ENCODE data around the gene UST.

Gene UST

DNA sequence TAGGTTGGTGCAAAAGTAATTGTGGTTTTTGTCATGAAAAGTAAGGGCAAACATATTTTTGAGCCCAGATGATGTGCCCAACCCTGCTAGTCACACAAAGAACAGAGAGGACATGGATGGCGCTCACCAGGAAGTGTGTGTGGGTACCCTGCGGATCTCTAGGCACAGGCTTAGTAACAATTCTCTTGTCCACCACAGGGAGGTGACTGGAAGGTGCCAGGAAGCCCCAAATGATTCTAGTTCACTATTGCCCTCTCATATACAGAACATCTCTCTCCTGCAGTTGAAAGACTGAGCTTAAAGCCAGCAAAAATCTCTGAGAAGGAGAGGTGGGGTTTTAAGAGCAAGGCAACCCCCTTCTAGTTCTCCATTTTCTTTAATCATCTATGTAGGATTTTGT lies 298.6 kb downstream of the UST start:
- Histone ChIP-seq H3K9me3 (ENCODE audit: control insufficient read depth, low read depth, low read length) (no peaks in the 10 kb centered on the region), H3K27ac (ENCODE audit: low read length) (no peak overlapping the region), H3K4me3 (ENCODE audit: low read length) (no peak overlapping the region), H3K9ac (ENCODE audit: low read length) (no peak overlapping the region), H3K4me1 (ENCODE audit: control insufficient read depth, low read depth, low read length) (peaks cover 11% of the 10 kb centered on the region), H3K36me3 (ENCODE audit: control insufficient read depth, low read depth, low read length) (no peaks in the 10 kb centered on the region), H3K27me3 (ENCODE audit: control insufficient read depth, insufficient read depth, low read length) (no peaks in the 10 kb centered on the region)

DNA sequence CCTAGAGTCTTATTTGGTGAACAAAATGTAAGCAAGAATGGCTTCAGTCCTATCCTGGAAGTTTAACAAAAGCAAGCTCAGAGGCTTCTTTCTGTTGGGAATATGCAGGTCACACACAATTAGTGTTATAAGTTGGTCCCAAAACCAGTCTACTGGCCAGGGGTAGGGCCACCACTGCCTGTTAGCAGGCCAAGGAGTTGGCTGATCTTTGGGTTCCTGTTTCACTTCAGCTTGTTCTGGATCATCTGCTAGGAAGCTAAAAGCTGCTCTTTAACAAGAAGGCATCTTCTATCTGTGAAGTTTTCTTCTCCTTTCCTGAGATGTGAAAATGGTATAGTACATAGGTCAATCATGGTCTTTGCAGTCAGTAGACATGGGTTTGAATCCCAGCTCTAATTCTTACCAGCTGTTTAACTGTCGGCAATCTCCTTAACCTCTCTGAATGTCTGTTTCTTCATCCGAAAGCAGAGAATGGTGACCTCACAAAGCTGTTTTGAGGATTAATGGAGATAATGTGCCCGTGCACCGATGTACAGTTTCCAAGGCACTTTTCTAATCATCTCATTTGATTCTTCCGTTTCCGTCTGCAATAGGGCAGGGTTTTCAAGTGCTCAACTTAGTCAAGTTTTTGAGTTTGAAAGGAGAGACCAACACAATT lies 299.5 kb downstream of the UST start:
- H3K27me3 ChIP-seq (ENCODE audit: control insufficient read depth, insufficient read depth, low read length): no peaks in the 10 kb centered on the region
- H3K4me3 ChIP-seq (ENCODE audit: low read length): no peak overlapping the region
- H3K9me3 ChIP-seq (ENCODE audit: control insufficient read depth, low read depth, low read length): no peaks in the 10 kb centered on the region
- H3K36me3 ChIP-seq (ENCODE audit: control insufficient read depth, low read depth, low read length): no peaks in the 10 kb centered on the region
- H3K4me1 ChIP-seq (ENCODE audit: control insufficient read depth, low read depth, low read length): peaks cover 14% of the 10 kb centered on the region
- no peak overlapping the region for H3K27ac ChIP-seq (ENCODE audit: low read length)
- H3K9ac ChIP-seq (ENCODE audit: low read length): no peak overlapping the region

DNA sequence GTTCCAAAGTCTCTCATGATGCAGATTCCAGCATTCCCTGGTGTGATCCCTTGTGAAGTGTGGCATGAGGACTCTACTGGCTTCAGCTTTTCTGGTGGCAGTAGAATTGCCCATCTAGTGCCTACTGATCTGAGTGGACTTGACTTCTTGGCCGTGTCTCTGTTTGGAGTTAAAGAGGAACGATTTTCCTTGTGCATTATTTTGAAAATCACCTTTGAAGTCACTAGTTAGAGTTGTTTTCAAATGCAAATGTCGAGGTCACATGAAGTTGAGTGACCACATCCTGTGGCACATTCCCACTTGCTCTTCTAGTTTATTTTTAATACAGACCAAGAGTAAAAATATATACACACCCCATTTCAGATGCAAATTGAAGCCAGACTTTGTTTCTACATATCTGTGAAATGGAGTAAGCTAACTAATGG lies 300.0 kb downstream of the UST start:
- Histone ChIP-seq H3K27me3 (ENCODE audit: control insufficient read depth, insufficient read depth, low read length) (no peaks in the 10 kb centered on the region), H3K9ac (ENCODE audit: low read length) (no peak overlapping the region), H3K4me3 (ENCODE audit: low read length) (no peak overlapping the region), H3K36me3 (ENCODE audit: control insufficient read depth, low read depth, low read length) (no peaks in the 10 kb centered on the region), H3K4me1 (ENCODE audit: control insufficient read depth, low read depth, low read length) (peaks cover 15% of the 10 kb centered on the region), H3K27ac (ENCODE audit: low read length) (no peak overlapping the region), H3K9me3 (ENCODE audit: control insufficient read depth, low read depth, low read length) (no peaks in the 10 kb centered on the region)

DNA sequence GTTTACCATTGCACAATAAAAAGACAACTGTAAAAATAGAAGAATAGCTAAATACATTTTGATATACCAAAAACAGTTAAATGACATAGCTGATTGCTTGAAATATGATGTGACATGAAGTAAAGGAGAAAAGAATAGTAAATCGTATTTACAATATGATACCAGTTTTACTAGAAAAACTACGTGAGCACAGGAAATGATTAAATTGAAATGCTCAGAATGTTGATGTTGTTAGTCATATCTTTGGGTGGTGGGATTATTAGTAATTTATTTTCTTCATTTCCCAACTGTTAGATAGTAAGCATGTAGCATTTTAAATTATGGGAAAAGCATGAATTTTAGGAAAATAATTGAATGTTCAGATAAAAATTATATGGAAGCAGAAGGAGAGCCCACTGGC lies 302.4 kb downstream of the UST start:
- no peaks in the 10 kb centered on the region for H3K27me3 ChIP-seq (ENCODE audit: control insufficient read depth, insufficient read depth, low read length)
- no peak overlapping the region for H3K27ac ChIP-seq (ENCODE audit: low read length)
- no peak overlapping the region for H3K9ac ChIP-seq (ENCODE audit: low read length)
- peaks cover 15% of the 10 kb centered on the region for H3K4me1 ChIP-seq (ENCODE audit: control insufficient read depth, low read depth, low read length)
- no peaks in the 10 kb centered on the region for H3K9me3 ChIP-seq (ENCODE audit: control insufficient read depth, low read depth, low read length)
- no peaks in the 10 kb centered on the region for H3K36me3 ChIP-seq (ENCODE audit: control insufficient read depth, low read depth, low read length)
- H3K4me3 ChIP-seq (ENCODE audit: low read length): no peak overlapping the region

DNA sequence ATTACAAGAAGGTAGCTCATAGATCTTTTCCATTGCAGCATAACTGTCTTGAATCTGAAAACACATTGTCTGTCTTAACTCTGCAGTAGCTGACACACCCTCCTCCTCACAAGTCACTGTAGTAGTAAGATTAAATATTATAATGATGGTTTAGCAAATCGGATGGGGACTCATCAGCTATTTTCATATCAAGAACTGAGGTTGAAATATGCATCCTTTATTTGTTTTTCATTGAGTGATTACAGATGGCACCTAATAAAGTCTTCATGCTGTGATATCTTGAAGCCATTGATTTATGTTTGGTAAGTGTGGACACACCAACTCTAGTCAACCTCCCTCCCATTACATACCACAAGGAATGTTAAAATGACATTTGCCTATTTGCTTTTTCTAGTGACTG lies 303.3 kb downstream of the UST start:
- H3K9me3 ChIP-seq (ENCODE audit: control insufficient read depth, low read depth, low read length): no peaks in the 10 kb centered on the region
- H3K27ac ChIP-seq (ENCODE audit: low read length): no peak overlapping the region
- no peaks in the 10 kb centered on the region for H3K27me3 ChIP-seq (ENCODE audit: control insufficient read depth, insufficient read depth, low read length)
- no peaks in the 10 kb centered on the region for H3K36me3 ChIP-seq (ENCODE audit: control insufficient read depth, low read depth, low read length)
- no peak overlapping the region for H3K9ac ChIP-seq (ENCODE audit: low read length)
- no peak overlapping the region for H3K4me3 ChIP-seq (ENCODE audit: low read length)
- H3K4me1 ChIP-seq (ENCODE audit: control insufficient read depth, low read depth, low read length): peaks cover 19% of the 10 kb centered on the region

DNA sequence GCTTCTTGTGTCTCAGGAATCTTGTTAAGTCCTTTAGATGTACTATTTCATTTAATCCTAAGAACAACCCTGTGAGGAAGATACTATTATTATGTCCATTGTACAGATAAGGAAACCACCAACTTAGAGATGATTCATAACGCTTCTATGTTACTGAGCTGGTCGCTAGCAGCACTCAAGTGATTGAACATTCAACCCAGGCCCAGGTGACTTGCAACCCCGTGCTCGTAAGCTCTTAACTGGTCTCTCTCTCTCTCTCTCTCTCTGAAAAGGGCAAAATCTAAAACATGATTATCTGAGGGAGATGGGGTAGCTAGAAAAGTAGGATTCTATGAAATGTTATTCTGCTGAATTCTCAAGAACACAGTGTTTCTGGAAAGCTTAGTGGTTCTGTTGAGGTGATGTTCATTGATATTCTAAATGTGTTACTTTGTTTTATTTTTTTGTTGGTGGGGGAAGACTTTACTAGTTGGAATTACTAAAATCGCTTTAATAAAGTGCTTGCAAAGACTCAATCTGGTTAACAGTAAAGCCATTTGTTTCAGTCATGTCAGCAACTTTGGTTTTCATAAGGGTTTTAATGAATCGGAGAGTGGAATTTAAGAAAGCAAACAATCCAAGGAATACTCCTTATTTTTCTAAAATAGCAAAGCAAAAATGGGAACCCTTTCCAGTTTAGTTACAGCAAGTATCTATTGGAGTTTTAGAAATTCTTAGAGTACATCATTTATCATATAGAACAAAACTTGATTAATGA lies 305.7 kb downstream of the UST start:
- Histone ChIP-seq H3K4me1 (ENCODE audit: control insufficient read depth, low read depth, low read length) (peaks cover 8% of the 10 kb centered on the region), H3K9ac (ENCODE audit: low read length) (no peak overlapping the region), H3K27me3 (ENCODE audit: control insufficient read depth, insufficient read depth, low read length) (no peaks in the 10 kb centered on the region), H3K4me3 (ENCODE audit: low read length) (no peak overlapping the region), H3K9me3 (ENCODE audit: control insufficient read depth, low read depth, low read length) (no peaks in the 10 kb centered on the region), H3K27ac (ENCODE audit: low read length) (no peak overlapping the region), H3K36me3 (ENCODE audit: control insufficient read depth, low read depth, low read length) (no peaks in the 10 kb centered on the region)

DNA sequence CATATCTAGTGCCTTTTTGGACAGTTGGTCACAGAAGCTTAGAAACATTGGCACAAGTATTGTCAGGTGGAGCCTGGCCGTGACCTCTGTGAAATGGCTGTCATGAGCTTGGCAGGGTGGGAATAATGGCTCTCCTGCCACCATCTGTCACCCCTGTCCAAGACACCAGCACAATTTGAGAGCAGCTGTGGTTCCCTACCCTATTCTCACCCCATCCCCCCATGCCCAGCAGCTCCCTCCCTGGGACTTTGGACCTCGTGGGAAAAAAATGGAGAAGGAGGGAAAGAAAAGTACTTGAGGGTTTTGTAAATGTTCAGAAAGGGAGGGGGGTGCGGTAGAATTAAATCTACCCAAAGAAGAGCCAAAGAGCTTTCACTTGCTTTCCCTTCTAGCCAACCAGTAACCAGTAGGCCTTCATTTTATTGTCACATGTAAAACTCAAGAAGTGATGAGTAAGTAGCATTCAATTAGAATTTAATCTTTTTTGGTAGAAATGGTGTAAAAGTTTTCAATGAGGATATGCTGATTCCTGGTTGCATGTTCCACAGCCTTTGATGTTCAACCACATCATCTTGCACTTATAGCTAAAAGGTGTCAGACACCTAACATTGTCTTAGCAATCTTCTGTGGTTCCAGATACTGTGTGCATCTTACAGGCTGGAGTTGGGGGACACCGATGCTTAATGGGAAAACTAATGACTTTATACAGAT lies 307.2 kb downstream of the UST start:
- H3K9ac ChIP-seq (ENCODE audit: low read length): no peak overlapping the region
- H3K4me3 ChIP-seq (ENCODE audit: low read length): no peak overlapping the region
- H3K36me3 ChIP-seq (ENCODE audit: control insufficient read depth, low read depth, low read length): no peaks in the 10 kb centered on the region
- H3K4me1 ChIP-seq (ENCODE audit: control insufficient read depth, low read depth, low read length): peaks cover 8% of the 10 kb centered on the region
- no peaks in the 10 kb centered on the region for H3K27me3 ChIP-seq (ENCODE audit: control insufficient read depth, insufficient read depth, low read length)
- no peaks in the 10 kb centered on the region for H3K9me3 ChIP-seq (ENCODE audit: control insufficient read depth, low read depth, low read length)
- H3K27ac ChIP-seq (ENCODE audit: low read length): no peak overlapping the region

DNA sequence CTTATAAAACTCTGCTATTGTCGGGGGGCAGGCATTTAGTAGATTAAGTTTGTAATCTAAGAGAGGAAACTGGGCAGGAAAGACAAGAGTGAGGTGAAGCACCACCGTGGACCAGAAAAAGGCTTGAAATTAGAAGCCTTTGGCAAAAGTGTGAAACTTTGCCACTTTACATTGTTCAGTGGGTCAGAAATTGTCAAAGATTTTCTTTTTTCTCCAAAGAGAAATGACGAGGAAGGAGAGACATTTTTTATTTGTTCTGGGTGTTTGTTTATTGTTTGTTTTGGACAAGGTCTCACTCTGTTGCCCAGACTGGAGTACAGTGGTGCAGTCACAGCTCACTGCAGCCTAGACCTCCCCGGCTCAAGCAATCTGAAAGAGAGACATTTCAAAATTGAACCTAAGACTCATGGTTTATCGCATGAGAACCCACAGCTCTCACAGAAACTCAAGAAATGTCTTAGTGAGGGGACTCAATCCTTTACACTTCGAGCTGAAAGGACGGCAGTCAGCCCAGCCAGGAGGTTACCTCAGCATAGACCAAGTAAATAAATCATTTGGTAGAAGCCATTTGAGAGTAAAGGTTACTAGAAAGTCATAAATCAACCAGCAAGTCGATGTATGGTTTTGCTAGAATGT lies 307.8 kb downstream of the UST start:
- Histone ChIP-seq H3K4me3 (ENCODE audit: low read length) (no peak overlapping the region), H3K27me3 (ENCODE audit: control insufficient read depth, insufficient read depth, low read length) (no peaks in the 10 kb centered on the region), H3K9me3 (ENCODE audit: control insufficient read depth, low read depth, low read length) (no peaks in the 10 kb centered on the region), H3K27ac (ENCODE audit: low read length) (no peak overlapping the region), H3K36me3 (ENCODE audit: control insufficient read depth, low read depth, low read length) (no peaks in the 10 kb centered on the region), H3K9ac (ENCODE audit: low read length) (no peak overlapping the region), H3K4me1 (ENCODE audit: control insufficient read depth, low read depth, low read length) (peaks cover 11% of the 10 kb centered on the region)

DNA sequence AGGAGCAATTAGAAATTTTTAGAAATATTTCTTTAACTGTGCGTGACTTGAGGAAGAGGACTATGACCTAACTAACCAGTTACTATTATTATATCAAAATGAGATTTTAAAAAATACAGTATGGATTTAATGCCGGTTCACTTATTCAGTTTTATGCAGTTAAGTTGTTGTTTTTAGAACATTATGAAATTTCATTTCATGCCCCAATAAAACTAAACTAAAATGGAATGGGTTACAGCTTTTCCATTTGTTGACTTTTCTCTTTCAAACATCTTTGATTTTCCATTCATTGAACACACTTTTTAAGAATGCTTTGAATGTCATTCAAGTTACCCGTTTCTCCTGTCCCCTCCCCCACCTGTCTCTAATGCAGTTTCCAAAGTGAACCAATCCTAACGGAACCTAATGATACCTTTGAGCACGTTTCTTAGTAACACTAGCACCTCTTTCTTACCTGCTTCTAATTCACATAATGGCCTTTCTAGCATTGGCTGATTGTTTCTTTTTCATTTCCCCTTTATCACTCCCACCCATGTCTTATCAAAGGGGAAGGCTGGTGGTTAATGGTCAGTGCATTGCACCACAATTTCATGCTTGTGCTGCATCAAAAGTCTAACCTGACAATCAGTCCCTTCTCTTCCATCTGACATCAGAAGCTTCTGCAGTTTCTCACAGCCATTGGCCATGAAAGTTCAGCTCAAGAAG lies 308.5 kb downstream of the UST start:
- Histone ChIP-seq H3K36me3 (ENCODE audit: control insufficient read depth, low read depth, low read length) (no peaks in the 10 kb centered on the region), H3K27ac (ENCODE audit: low read length) (no peak overlapping the region), H3K9ac (ENCODE audit: low read length) (no peak overlapping the region), H3K4me3 (ENCODE audit: low read length) (no peak overlapping the region), H3K9me3 (ENCODE audit: control insufficient read depth, low read depth, low read length) (no peaks in the 10 kb centered on the region), H3K27me3 (ENCODE audit: control insufficient read depth, insufficient read depth, low read length) (no peaks in the 10 kb centered on the region), H3K4me1 (ENCODE audit: control insufficient read depth, low read depth, low read length) (peaks cover 11% of the 10 kb centered on the region)

DNA sequence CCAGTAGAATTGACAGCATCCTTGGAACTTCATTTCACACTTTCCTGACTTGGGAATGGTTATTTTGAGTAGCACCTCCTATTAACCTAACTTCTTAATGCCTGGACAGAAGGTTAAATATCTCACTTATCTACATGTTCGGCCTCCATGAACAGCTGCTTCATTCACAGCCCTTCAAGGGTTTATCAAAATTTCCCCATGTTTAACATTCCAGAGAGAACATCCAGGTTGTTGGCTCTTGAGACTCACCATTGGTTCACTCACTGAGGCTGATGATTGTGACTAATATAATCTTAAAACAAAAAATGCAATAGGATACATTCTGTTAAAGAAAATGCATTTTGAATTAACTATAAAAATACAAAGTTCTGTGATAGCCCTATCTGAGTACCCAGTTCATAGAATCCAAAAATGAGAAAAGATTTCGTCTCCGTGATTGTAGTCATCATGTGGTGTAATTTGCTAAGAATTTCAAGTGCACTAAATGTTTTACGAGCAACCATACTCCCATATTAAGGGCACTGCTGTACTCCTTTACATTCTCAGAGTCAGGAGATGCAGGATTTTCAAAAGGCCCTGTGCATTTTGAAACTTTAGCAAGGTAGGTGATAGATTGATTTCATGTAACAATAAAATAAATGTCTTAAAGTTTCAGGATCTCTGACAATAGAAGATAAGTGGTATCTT lies 310.1 kb downstream of the UST start:
- H3K36me3 ChIP-seq (ENCODE audit: control insufficient read depth, low read depth, low read length): no peaks in the 10 kb centered on the region
- H3K9ac ChIP-seq (ENCODE audit: low read length): no peak overlapping the region
- no peaks in the 10 kb centered on the region for H3K9me3 ChIP-seq (ENCODE audit: control insufficient read depth, low read depth, low read length)
- no peak overlapping the region for H3K4me3 ChIP-seq (ENCODE audit: low read length)
- peaks cover 7% of the 10 kb centered on the region for H3K4me1 ChIP-seq (ENCODE audit: control insufficient read depth, low read depth, low read length)
- H3K27me3 ChIP-seq (ENCODE audit: control insufficient read depth, insufficient read depth, low read length): no peaks in the 10 kb centered on the region
- no peak overlapping the region for H3K27ac ChIP-seq (ENCODE audit: low read length)

DNA sequence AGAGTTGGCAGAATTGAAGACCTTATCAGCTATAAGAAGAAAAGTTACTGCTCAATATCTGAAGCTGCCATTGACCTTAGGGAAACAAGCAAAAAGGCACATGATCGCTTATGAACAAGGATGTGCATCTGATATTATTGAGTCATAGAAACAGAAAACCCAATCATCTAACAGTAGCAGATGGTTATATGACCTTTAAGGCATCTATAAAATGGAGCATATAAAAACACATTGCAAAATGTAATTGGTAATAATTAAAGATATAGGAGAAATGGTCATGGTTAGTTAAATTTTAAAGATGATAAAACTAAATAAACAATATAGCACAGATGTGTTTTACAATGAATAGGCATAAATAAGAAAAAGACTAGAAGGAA lies 310.6 kb downstream of the UST start:
- Histone ChIP-seq H3K4me3 (ENCODE audit: low read length) (no peak overlapping the region), H3K9ac (ENCODE audit: low read length) (no peak overlapping the region), H3K9me3 (ENCODE audit: control insufficient read depth, low read depth, low read length) (no peaks in the 10 kb centered on the region), H3K36me3 (ENCODE audit: control insufficient read depth, low read depth, low read length) (no peaks in the 10 kb centered on the region), H3K27me3 (ENCODE audit: control insufficient read depth, insufficient read depth, low read length) (no peaks in the 10 kb centered on the region), H3K4me1 (ENCODE audit: control insufficient read depth, low read depth, low read length) (peaks cover 7% of the 10 kb centered on the region), H3K27ac (ENCODE audit: low read length) (no peak overlapping the region)

Data from iPS-18a (cell line).